Endothelial cell of umbilical vein (primary cell): Measurements from ENCODE around the gene MIXL1.

Experiments used
- EZH2 ChIP-seq: IDR thresholded peaks from 2 replicates; pipeline ENCODE4 v1.6.1; 2012; ENCODE audit warnings: borderline replicate concordance, low read depth, mild to moderate bottlenecking, moderate library complexity, low read length, inconsistent platforms; ENCODE audit not compliant: severe bottlenecking
- POLR2A ChIP-seq: IDR thresholded peaks from 2 replicates; pipeline ENCODE4 v1.6.1; 2012; ENCODE audit warnings: low read depth, mild to moderate bottlenecking, control low read depth, low read length

- TF ChIP-seq POLR2A = no peak
- no peak for TF ChIP-seq EZH2
These were observed 10.3 kb downstream of the MIXL1 start for GRCh38 chr1:226233806-226234205.
